DND-41 (cell line): ENCODE results near the gene KLC1.

Experiments used
- ATAC-seq: fragments of 200-7000 bp; cut with Tn5 transposase; 3 replicates; pipeline ENCODE4 v1.9.1; 2021; ENCODE audit warnings: low read depth; ENCODE audit not compliant: insufficient read depth
- DNase-seq: peaks from one replicate; pipeline ENCODE4 v3.0.0-alpha.2; 2020
- H2AFZ ChIP-seq: 2 replicates; pipeline ENCODE4 v1.6.0; 2012; ENCODE audit warnings: low read depth, low read length
- H3K27ac ChIP-seq: 2 replicates; pipeline ENCODE4 v1.5.1; 2012; ENCODE audit warnings: low read length, inconsistent platforms
- H3K27me3 ChIP-seq: fragments of 200-600 bp; sonication (generic); 2 replicates; pipeline ENCODE4 v1.6.0; 2012; ENCODE audit warnings: low read length, mild to moderate bottlenecking, inconsistent platforms; ENCODE audit not compliant: insufficient read depth, poor library complexity
- H3K36me3 ChIP-seq: 2 replicates; pipeline ENCODE4 v1.5.1; 2012; ENCODE audit warnings: low read length, inconsistent platforms; ENCODE audit not compliant: insufficient read depth
- H3K4me1 ChIP-seq: 2 replicates; pipeline ENCODE4 v1.5.1; 2012; ENCODE audit warnings: mild to moderate bottlenecking, low read length; ENCODE audit not compliant: insufficient read depth
- H3K4me2 ChIP-seq: 2 replicates; pipeline ENCODE4 v1.6.0; 2012; ENCODE audit warnings: mild to moderate bottlenecking, moderate library complexity, low read length, inconsistent platforms; ENCODE audit not compliant: insufficient read depth
- H3K4me3 ChIP-seq, 2 experiments: fragments of 200-600 bp in 1 of 2; shearing (Covaris generic) in 1 of 2; 2 replicates each; pipeline ENCODE4 v1.5.1; 2012 to 2016; ENCODE audit warnings: inconsistent platforms in 2 of 2, low read length in 2 of 2, mild to moderate bottlenecking in 2 of 2, low read depth in 1 of 2, moderate library complexity in 1 of 2
- H3K79me2 ChIP-seq: 2 replicates; pipeline ENCODE4 v1.6.0; 2012; ENCODE audit warnings: low read length, inconsistent platforms; ENCODE audit not compliant: insufficient read depth
- H3K9ac ChIP-seq: 2 replicates; pipeline ENCODE4 v1.6.0; 2012; ENCODE audit warnings: low read depth, mild to moderate bottlenecking, inconsistent platforms, low read length, moderate library complexity
- H3K9me3 ChIP-seq: 2 replicates; pipeline ENCODE4 v1.5.1; 2012; ENCODE audit warnings: low read length, moderate library complexity, mild to moderate bottlenecking, inconsistent platforms; ENCODE audit not compliant: insufficient read depth, severe bottlenecking
- H4K20me1 ChIP-seq: 2 replicates; pipeline ENCODE4 v1.6.0; 2012; ENCODE audit warnings: low read length; ENCODE audit not compliant: insufficient read depth
- EZH2 ChIP-seq: IDR thresholded peaks from 3 replicates; pipeline ENCODE4 v1.6.1; 2012; ENCODE audit warnings: borderline replicate concordance, low read depth, mild to moderate bottlenecking, moderate library complexity, low read length, inconsistent platforms; ENCODE audit not compliant: severe bottlenecking
- TF ChIP-seq, protein P1 (sequence below): IDR thresholded peaks from 2 replicates; pipeline ENCODE4 v1.5.1; 2012; ENCODE audit warnings: borderline replicate concordance, low read length, moderate library complexity, mild to moderate bottlenecking; ENCODE audit not compliant: poor library complexity, severe bottlenecking; ENCODE audit errors: extremely low read depth

The KLC1 gene

DNA sequence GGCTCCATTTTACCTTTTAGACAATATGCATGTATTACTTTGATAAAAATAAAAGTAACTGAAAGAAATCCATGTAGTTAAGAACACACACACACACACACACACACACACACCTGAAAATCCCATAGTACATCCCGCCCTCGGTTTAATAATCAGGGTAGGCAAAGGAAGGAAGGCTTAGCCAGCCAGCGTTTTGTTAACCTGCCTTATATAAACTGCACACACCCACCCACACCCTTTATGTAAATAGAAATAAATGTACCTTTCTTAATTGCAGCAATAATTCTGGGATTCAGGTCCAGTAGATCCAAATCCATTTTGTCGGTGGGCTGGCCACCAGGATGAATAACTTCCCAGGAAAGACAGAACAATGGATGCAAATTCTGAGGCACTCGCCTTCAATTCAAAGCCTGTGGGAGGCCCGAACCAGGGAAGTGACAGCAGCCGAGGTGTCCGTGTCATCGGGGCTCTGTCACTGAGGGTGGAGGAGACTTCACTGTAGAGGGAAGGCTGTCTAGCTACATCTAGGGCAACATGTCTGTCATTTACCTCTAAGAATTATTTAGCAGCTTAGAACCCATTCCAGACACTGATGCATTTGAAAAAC lies 81.9 kb downstream of the KLC1 start:
- Histone ChIP-seq H3K9ac (no peak overlapping the region), H3K9me3 (no peaks in the 10 kb centered on the region), H3K4me3 (no peak overlapping the region), H3K4me1 (peaks cover 37% of the 10 kb centered on the region), H3K4me2 (no peak overlapping the region), H2AFZ (no peak overlapping the region), H3K36me3 (peaks cover 77% of the 10 kb centered on the region), H3K79me2 (peaks cover 59% of the 10 kb centered on the region), H3K27me3 (no peaks in the 10 kb centered on the region), H4K20me1 (peaks cover 61% of the 10 kb centered on the region), H3K27ac (no peak overlapping the region)
- no peak for DNase-seq
- no peak for TF ChIP-seq EZH2
- TF ChIP-seq, protein P1, sequence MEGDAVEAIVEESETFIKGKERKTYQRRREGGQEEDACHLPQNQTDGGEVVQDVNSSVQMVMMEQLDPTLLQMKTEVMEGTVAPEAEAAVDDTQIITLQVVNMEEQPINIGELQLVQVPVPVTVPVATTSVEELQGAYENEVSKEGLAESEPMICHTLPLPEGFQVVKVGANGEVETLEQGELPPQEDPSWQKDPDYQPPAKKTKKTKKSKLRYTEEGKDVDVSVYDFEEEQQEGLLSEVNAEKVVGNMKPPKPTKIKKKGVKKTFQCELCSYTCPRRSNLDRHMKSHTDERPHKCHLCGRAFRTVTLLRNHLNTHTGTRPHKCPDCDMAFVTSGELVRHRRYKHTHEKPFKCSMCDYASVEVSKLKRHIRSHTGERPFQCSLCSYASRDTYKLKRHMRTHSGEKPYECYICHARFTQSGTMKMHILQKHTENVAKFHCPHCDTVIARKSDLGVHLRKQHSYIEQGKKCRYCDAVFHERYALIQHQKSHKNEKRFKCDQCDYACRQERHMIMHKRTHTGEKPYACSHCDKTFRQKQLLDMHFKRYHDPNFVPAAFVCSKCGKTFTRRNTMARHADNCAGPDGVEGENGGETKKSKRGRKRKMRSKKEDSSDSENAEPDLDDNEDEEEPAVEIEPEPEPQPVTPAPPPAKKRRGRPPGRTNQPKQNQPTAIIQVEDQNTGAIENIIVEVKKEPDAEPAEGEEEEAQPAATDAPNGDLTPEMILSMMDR: no peak
- ATAC-seq: no peak

DNA sequence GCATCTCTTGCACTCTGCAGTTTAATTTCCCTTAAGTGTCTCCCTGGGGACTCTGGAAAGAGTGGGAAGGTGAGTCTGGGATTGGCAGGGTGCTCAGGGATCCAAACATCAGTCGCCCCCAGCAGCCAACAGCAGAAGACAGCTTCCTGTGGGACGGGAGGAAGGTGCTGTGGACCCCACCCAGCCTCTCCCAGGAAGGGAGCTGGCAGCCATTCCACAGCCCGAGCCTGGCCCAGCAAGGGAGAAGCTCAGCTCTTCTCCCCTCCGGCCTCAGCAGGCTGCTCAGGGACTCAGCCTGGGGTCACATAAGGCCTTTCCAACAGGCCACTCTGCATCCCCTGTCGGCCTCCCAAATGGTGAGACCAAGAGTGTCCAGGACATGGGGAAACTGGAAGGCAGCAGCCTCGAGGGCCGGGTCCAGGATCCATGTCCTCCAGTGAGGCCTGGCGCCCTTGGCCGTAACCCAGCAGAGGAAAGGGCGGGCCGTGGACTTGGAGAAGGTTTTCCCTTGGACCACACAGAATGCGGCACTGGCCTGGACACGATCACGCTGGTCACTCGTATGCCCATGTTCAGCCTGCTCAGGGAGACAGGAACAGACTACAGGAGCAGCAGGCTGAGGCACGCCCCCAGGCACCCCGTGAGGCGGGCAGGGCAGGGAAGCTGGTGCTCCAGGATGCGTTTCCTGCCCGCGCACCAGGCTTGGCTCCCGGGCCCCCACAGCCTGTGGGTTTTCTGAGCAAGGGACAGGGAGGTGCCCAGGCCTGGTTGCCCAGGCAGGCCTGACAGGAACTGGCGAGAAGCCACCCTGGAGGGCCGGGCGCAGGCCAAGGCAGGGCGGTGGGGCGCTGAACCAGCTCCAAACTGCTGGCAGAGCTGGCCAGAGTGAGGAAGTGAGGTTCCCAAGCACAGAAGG lies 82.8 kb downstream of the KLC1 start:
- Histone ChIP-seq H3K9ac (peak overlapping the region; percentile 4; the same call in 1 of the 2 replicates), H3K36me3 (peaks cover 68% of the 10 kb centered on the region), H3K4me2 (peak overlapping the region; percentile 75; the same call in 1 of the 2 replicates), H3K27me3 (no peaks in the 10 kb centered on the region), H3K4me1 (peaks cover 42% of the 10 kb centered on the region), H3K9me3 (no peaks in the 10 kb centered on the region), H3K4me3 (peak overlapping the region in 1 of 2 experiments; percentile 21; a peak in 1 of 4 replicates), H3K79me2 (peaks cover 68% of the 10 kb centered on the region), H3K27ac (peak overlapping the region; percentile 34), H2AFZ (no peak overlapping the region), H4K20me1 (peaks cover 63% of the 10 kb centered on the region)
- TF ChIP-seq EZH2: no peak
- TF ChIP-seq, protein P1: no peak
- ATAC-seq (no peak), DNase-seq (peak; percentile 35)

DNA sequence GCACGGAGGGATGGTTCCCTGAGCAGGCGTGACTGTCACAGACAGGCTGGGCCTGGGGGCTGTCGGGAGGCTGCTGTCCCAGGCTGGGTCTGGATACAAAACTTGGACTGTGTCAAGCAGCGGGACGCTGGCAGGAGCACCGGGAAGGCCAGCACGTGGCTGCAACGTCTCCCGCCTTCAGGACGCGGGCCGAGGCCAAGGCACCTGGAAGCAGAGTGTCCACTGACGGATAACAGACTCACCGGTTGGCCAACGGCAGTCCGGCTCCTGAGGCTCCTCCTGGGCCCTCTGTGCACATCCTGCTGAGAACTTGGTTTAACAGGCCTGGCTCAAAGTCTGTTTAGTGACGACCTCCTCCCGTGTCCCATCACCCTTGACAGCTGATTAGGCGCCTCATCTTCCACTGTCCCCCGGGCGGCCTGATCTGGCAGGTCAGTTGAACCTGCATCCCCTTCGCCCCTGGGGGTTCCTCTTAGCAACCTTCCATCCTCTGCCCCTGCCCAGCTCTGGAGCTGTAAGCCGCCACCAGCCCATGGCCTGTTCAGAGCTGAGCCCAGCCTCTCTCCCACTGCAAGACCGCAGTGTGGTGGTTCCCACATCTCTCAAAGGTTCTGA lies 83.7 kb downstream of the KLC1 start:
- H3K9me3 ChIP-seq: no peaks in the 10 kb centered on the region
- 0 out of 4 replicates have a peak overlapping the region, but pooled peaks of 1 of the 2 experiments have one; percentile 2 for H3K4me3 ChIP-seq
- ATAC-seq (no peak), DNase-seq (no peak)
- no peak overlapping the region for H2AFZ ChIP-seq
- H3K9ac ChIP-seq: 0 out of 2 replicates have a peak overlapping the region, but pooled peaks have one; percentile 95
- H3K27me3 ChIP-seq: no peaks in the 10 kb centered on the region
- peaks cover 66% of the 10 kb centered on the region for H4K20me1 ChIP-seq
- peaks cover 64% of the 10 kb centered on the region for H3K36me3 ChIP-seq
- peak overlapping the region; percentile 75; the same call in 1 of the 2 replicates for H3K4me2 ChIP-seq
- H3K27ac ChIP-seq: peak overlapping the region; percentile 80; the same call in 1 of the 2 replicates
- peaks cover 52% of the 10 kb centered on the region for H3K4me1 ChIP-seq
- peaks cover 75% of the 10 kb centered on the region for H3K79me2 ChIP-seq
- TF ChIP-seq, protein P1: no peak
- TF ChIP-seq EZH2: no peak
